ENCODE data around the gene UBE2E2.

DNA sequence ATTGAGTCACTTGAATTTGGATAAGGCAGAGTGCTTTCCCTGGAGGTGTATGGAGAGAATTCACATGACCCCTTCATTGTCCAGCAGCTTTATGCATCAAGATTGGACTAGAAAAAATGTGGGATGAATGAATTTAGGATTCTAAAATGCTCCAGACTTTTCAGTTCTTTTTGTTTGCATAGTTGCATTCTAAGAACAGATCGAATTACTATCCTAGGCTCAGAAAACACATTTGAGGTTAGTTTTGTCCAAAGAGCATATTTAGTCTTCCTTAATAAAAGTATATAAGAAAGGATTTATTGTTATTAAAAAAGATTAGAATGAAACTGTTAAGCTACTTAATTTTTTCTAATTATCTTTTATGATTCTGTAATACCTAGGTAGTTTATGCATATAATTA lies 127.4 kb downstream of the UBE2E2 start:
- TF ChIP-seq, protein P1, sequence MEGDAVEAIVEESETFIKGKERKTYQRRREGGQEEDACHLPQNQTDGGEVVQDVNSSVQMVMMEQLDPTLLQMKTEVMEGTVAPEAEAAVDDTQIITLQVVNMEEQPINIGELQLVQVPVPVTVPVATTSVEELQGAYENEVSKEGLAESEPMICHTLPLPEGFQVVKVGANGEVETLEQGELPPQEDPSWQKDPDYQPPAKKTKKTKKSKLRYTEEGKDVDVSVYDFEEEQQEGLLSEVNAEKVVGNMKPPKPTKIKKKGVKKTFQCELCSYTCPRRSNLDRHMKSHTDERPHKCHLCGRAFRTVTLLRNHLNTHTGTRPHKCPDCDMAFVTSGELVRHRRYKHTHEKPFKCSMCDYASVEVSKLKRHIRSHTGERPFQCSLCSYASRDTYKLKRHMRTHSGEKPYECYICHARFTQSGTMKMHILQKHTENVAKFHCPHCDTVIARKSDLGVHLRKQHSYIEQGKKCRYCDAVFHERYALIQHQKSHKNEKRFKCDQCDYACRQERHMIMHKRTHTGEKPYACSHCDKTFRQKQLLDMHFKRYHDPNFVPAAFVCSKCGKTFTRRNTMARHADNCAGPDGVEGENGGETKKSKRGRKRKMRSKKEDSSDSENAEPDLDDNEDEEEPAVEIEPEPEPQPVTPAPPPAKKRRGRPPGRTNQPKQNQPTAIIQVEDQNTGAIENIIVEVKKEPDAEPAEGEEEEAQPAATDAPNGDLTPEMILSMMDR (IDR thresholded peaks at IDR 0.05): no peak
- TF ChIP-seq POLR2A (IDR thresholded peaks at IDR 0.05): no peak
- TF ChIP-seq EP300 (IDR thresholded peaks at IDR 0.05): no peak

All from ovary (tissue), 3 donors.